ENCODE measurements around the gene CAMTA1. TPM values are rescaled to one million over a fixed set of nuclear protein-coding genes. Genes with fewer than 3 reads are reported as not detected.

The CAMTA1 gene
- total RNA-seq, 1 donor from 2014 or later = 268 TPM

- H3K27ac ChIP-seq = no peak overlapping the region
- H3K36me3 ChIP-seq = no peaks in the 10 kb centered on the region
- TF ChIP-seq, protein P1, sequence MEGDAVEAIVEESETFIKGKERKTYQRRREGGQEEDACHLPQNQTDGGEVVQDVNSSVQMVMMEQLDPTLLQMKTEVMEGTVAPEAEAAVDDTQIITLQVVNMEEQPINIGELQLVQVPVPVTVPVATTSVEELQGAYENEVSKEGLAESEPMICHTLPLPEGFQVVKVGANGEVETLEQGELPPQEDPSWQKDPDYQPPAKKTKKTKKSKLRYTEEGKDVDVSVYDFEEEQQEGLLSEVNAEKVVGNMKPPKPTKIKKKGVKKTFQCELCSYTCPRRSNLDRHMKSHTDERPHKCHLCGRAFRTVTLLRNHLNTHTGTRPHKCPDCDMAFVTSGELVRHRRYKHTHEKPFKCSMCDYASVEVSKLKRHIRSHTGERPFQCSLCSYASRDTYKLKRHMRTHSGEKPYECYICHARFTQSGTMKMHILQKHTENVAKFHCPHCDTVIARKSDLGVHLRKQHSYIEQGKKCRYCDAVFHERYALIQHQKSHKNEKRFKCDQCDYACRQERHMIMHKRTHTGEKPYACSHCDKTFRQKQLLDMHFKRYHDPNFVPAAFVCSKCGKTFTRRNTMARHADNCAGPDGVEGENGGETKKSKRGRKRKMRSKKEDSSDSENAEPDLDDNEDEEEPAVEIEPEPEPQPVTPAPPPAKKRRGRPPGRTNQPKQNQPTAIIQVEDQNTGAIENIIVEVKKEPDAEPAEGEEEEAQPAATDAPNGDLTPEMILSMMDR (IDR thresholded peaks at IDR 0.05) = no peak
- TF ChIP-seq EZH2 (IDR thresholded peaks at IDR 0.05) (no peak), EZH2phosphoT487 (IDR thresholded peaks at IDR 0.05) (no peak)
- Mint-ChIP-seq H3K4me1 (peaks cover 4% of the 10 kb centered on the region), H3K27me3 (ENCODE audit: insufficient read depth, low read depth) (peaks cover 3% of the 10 kb centered on the region), H3K36me3 (no peaks in the 10 kb centered on the region), H3K27ac (no peak overlapping the region), H3K4me3 (no peak overlapping the region), H3K9me3 (no peaks in the 10 kb centered on the region)
- no peak overlapping the region for H3K4me2 ChIP-seq
- no peak overlapping the region for H3K4me3 ChIP-seq
- no peaks in the 10 kb centered on the region for H3K27me3 ChIP-seq
- no peaks in the 10 kb centered on the region for H4K20me1 ChIP-seq (ENCODE audit: low read depth)
- no peak overlapping the region for H3K9ac ChIP-seq
- H3K9me3 ChIP-seq (ENCODE audit: low read depth) = no peaks in the 10 kb centered on the region
- H3K79me2 ChIP-seq (ENCODE audit: low read depth) = no peaks in the 10 kb centered on the region
- no peak for DNase-seq (ENCODE audit: low spot score)
- H3K4me1 ChIP-seq = no peaks in the 10 kb centered on the region
- no peaks in the 10 kb centered on the region for H3F3A ChIP-seq (ENCODE audit: low read depth)
- H2AFZ ChIP-seq (replicated peaks) = no peak overlapping the region
Measured at GRCh38 chr1:7630378-7630777, 845.1 kb downstream of the CAMTA1 start.

GRCh38 chr1:7632176-7632575 is 846.9 kb downstream of the CAMTA1 start:
- Histone ChIP-seq H3K79me2 (ENCODE audit: low read depth) (no peaks in the 10 kb centered on the region), H3F3A (ENCODE audit: low read depth) (no peaks in the 10 kb centered on the region), H3K27ac (no peak overlapping the region), H3K4me1 (no peaks in the 10 kb centered on the region), H3K4me2 (no peak overlapping the region), H3K36me3 (no peaks in the 10 kb centered on the region), H3K9ac (no peak overlapping the region), H4K20me1 (ENCODE audit: low read depth) (no peaks in the 10 kb centered on the region), H3K4me3 (no peak overlapping the region), H3K9me3 (ENCODE audit: low read depth) (no peaks in the 10 kb centered on the region), H2AFZ (replicated peaks) (no peak overlapping the region), H3K27me3 (no peaks in the 10 kb centered on the region)
- TF ChIP-seq EZH2 (IDR thresholded peaks at IDR 0.05) = no peak
- TF ChIP-seq, protein P1 (IDR thresholded peaks at IDR 0.05) = no peak
- TF ChIP-seq EZH2phosphoT487 (IDR thresholded peaks at IDR 0.05) = no peak
- Mint-ChIP-seq H3K27ac (no peak overlapping the region), H3K4me1 (peaks cover 10% of the 10 kb centered on the region), H3K36me3 (no peaks in the 10 kb centered on the region), H3K9me3 (no peaks in the 10 kb centered on the region), H3K27me3 (ENCODE audit: insufficient read depth, low read depth) (peaks cover 3% of the 10 kb centered on the region), H3K4me3 (no peak overlapping the region)
- no peak for DNase-seq (ENCODE audit: low spot score)

DNA sequence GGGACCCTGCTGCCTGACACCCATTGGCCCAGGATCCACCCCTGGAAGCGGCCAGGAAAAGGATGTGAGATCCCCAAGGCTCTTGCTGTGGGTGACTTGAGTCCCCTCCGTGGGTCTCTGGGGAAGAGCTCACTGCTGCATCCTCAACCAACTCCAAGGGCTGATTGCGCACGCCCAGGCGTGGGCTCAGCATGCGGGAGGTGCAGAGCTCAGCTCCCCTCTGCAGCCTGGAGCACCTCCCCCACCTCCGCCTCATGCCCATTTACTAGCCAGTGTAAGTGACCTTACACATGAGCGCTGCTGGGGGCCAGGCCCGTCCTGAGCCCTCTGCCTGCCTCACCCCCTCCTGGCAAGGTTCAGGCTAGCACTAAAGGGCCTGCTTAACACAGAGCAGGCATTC is 847.4 kb downstream of the CAMTA1 start:
- Histone ChIP-seq H3K4me1 (no peaks in the 10 kb centered on the region), H3K9me3 (ENCODE audit: low read depth) (no peaks in the 10 kb centered on the region), H2AFZ (replicated peaks) (no peak overlapping the region), H4K20me1 (ENCODE audit: low read depth) (no peaks in the 10 kb centered on the region), H3K4me3 (no peak overlapping the region), H3K36me3 (no peaks in the 10 kb centered on the region), H3K27me3 (no peaks in the 10 kb centered on the region), H3K27ac (no peak overlapping the region), H3K79me2 (ENCODE audit: low read depth) (no peaks in the 10 kb centered on the region), H3F3A (ENCODE audit: low read depth) (no peaks in the 10 kb centered on the region), H3K9ac (peak overlapping the region; percentile 1), H3K4me2 (no peak overlapping the region)
- Mint-ChIP-seq H3K9me3 (no peaks in the 10 kb centered on the region), H3K4me1 (peaks cover 13% of the 10 kb centered on the region), H3K27me3 (ENCODE audit: insufficient read depth, low read depth) (peaks cover 3% of the 10 kb centered on the region), H3K4me3 (no peak overlapping the region), H3K27ac (no peak overlapping the region), H3K36me3 (no peaks in the 10 kb centered on the region)
- TF ChIP-seq EZH2phosphoT487 (IDR thresholded peaks at IDR 0.05) (no peak), EZH2 (IDR thresholded peaks at IDR 0.05) (no peak)
- TF ChIP-seq, protein P1 (IDR thresholded peaks at IDR 0.05) = no peak
- no peak for DNase-seq (ENCODE audit: low spot score)

Data from neural progenitor cell (in vitro differentiated cells).